ENCODE data around the gene ALDH1A2.

The ALDH1A2 gene

GRCh38 chr15:57972864-57973263 lies 92.6 kb downstream of the ALDH1A2 start:
- Histone ChIP-seq H3K4me2 (ENCODE audit: low read length, poor library complexity, severe bottlenecking) (no peak overlapping the region), H4K91ac (ENCODE audit: low read length) (no peak overlapping the region), H3K9me3 (ENCODE audit: control insufficient read depth, low read length) (no peaks in the 10 kb centered on the region), H2AFZ (ENCODE audit: low read depth, low read length) (no peak overlapping the region), H2BK15ac (ENCODE audit: low read depth, poor library complexity, severe bottlenecking) (no peak overlapping the region), H3K9ac (ENCODE audit: low read length) (no peak overlapping the region), H2BK5ac (ENCODE audit: low read depth, low read length, poor library complexity, severe bottlenecking) (no peak overlapping the region), H3K14ac (ENCODE audit: low read length in 2 of 2) (no peak overlapping the region), H3K4me3 (ENCODE audit: insufficient read depth in 1 of 2, low read depth in 1 of 2, low read length in 2 of 2) (no peak overlapping the region), H3K4ac (ENCODE audit: low read depth in 1 of 2, low read length in 2 of 2) (no peak overlapping the region), H2BK120ac (ENCODE audit: low read depth, low read length) (no peak overlapping the region), H3K27me3 (ENCODE audit: control insufficient read depth in 1 of 2, insufficient read depth in 1 of 2, low read length in 2 of 2) (peaks cover 0 to 4% of the 10 kb centered on the region in 2 experiments), H4K8ac (ENCODE audit: low read length) (no peak overlapping the region), H2BK12ac (ENCODE audit: low read length in 2 of 2) (no peak overlapping the region), H3K18ac (ENCODE audit: low read depth in 1 of 2, low read length in 2 of 2) (no peak overlapping the region), H3K27ac (ENCODE audit: low read length, poor library complexity, severe bottlenecking) (no peak overlapping the region), H2AK5ac (ENCODE audit: low read length, severe bottlenecking) (no peak overlapping the region), H3K23ac (ENCODE audit: low read length in 2 of 2) (no peak overlapping the region), H3K79me1 (replicated peaks; ENCODE audit: low read length, poor library complexity, severe bottlenecking) (no peaks in the 10 kb centered on the region), H3K36me3 (ENCODE audit: control insufficient read depth in 1 of 2, insufficient read depth in 2 of 2, low read depth in 1 of 2, low read length in 2 of 2) (no peaks in the 10 kb centered on the region), H3K4me1 (ENCODE audit: control insufficient read depth, insufficient read depth, low read depth, low read length) (no peaks in the 10 kb centered on the region)
- no CpG with 5 or more reads among the region's 2 CpGs for WGBS
- DNase-seq, result no peak

- DNase-seq, result no peak
- Histone ChIP-seq H4K8ac (ENCODE audit: low read length) (no peak overlapping the region), H3K4me2 (ENCODE audit: low read length, poor library complexity, severe bottlenecking) (no peak overlapping the region), H2BK15ac (ENCODE audit: low read depth, poor library complexity, severe bottlenecking) (no peak overlapping the region), H3K4ac (ENCODE audit: low read depth in 1 of 2, low read length in 2 of 2) (no peak overlapping the region), H3K9ac (ENCODE audit: low read length) (no peak overlapping the region), H3K27ac (ENCODE audit: low read length, poor library complexity, severe bottlenecking) (no peak overlapping the region), H2BK12ac (ENCODE audit: low read length in 2 of 2) (no peak overlapping the region), H3K79me1 (replicated peaks; ENCODE audit: low read length, poor library complexity, severe bottlenecking) (no peaks in the 10 kb centered on the region), H4K91ac (ENCODE audit: low read length) (no peak overlapping the region), H3K4me3 (ENCODE audit: insufficient read depth in 1 of 2, low read depth in 1 of 2, low read length in 2 of 2) (no peak overlapping the region), H2AFZ (ENCODE audit: low read depth, low read length) (no peak overlapping the region), H3K23ac (ENCODE audit: low read length in 2 of 2) (no peak overlapping the region), H3K27me3 (ENCODE audit: control insufficient read depth in 1 of 2, insufficient read depth in 1 of 2, low read length in 2 of 2) (peaks cover 4 to 10% of the 10 kb centered on the region in 2 experiments), H3K18ac (ENCODE audit: low read depth in 1 of 2, low read length in 2 of 2) (no peak overlapping the region), H2BK5ac (ENCODE audit: low read depth, low read length, poor library complexity, severe bottlenecking) (no peak overlapping the region), H3K36me3 (ENCODE audit: control insufficient read depth in 1 of 2, insufficient read depth in 2 of 2, low read depth in 1 of 2, low read length in 2 of 2) (no peaks in the 10 kb centered on the region), H2BK120ac (ENCODE audit: low read depth, low read length) (no peak overlapping the region), H3K9me3 (ENCODE audit: control insufficient read depth, low read length) (no peaks in the 10 kb centered on the region), H3K4me1 (ENCODE audit: control insufficient read depth, insufficient read depth, low read depth, low read length) (no peaks in the 10 kb centered on the region), H3K14ac (ENCODE audit: low read length in 2 of 2) (no peak overlapping the region), H2AK5ac (ENCODE audit: low read length, severe bottlenecking) (no peak overlapping the region)
These were observed 95.5 kb downstream of the ALDH1A2 start for GRCh38 chr15:57969996-57970395.

- H2BK12ac ChIP-seq (ENCODE audit: low read length in 2 of 2), result no peak overlapping the region
- no peak overlapping the region for H3K4ac ChIP-seq (ENCODE audit: low read depth in 1 of 2, low read length in 2 of 2)
- WGBS, result 80% methylated on average over 5 of the region's 5 CpGs
- no peaks in the 10 kb centered on the region for H3K79me1 ChIP-seq (replicated peaks; ENCODE audit: low read length, poor library complexity, severe bottlenecking)
- no peak overlapping the region for H4K8ac ChIP-seq (ENCODE audit: low read length)
- no peaks in the 10 kb centered on the region for H3K9me3 ChIP-seq (ENCODE audit: control insufficient read depth, low read length)
- H3K18ac ChIP-seq (ENCODE audit: low read depth in 1 of 2, low read length in 2 of 2), result no peak overlapping the region
- no peak overlapping the region for H3K14ac ChIP-seq (ENCODE audit: low read length in 2 of 2)
- H3K23ac ChIP-seq (ENCODE audit: low read length in 2 of 2), result no peak overlapping the region
- H2AFZ ChIP-seq (ENCODE audit: low read depth, low read length), result no peak overlapping the region
- H2BK5ac ChIP-seq (ENCODE audit: low read depth, low read length, poor library complexity, severe bottlenecking), result no peak overlapping the region
- H2BK120ac ChIP-seq (ENCODE audit: low read depth, low read length), result no peak overlapping the region
- no peak for DNase-seq
- no peak overlapping the region for H3K9ac ChIP-seq (ENCODE audit: low read length)
- H3K27ac ChIP-seq (ENCODE audit: low read length, poor library complexity, severe bottlenecking), result no peak overlapping the region
- no peak overlapping the region for H2BK15ac ChIP-seq (ENCODE audit: low read depth, poor library complexity, severe bottlenecking)
- H3K4me1 ChIP-seq (ENCODE audit: control insufficient read depth, insufficient read depth, low read depth, low read length), result no peaks in the 10 kb centered on the region
- H3K4me2 ChIP-seq (ENCODE audit: low read length, poor library complexity, severe bottlenecking), result no peak overlapping the region
- no peaks in the 10 kb centered on the region for H3K36me3 ChIP-seq (ENCODE audit: control insufficient read depth in 1 of 2, insufficient read depth in 2 of 2, low read depth in 1 of 2, low read length in 2 of 2)
- peaks cover 7 to 10% of the 10 kb centered on the region in 2 experiments for H3K27me3 ChIP-seq (ENCODE audit: control insufficient read depth in 1 of 2, insufficient read depth in 1 of 2, low read length in 2 of 2)
- no peak overlapping the region for H4K91ac ChIP-seq (ENCODE audit: low read length)
- H2AK5ac ChIP-seq (ENCODE audit: low read length, severe bottlenecking), result no peak overlapping the region
- no peak overlapping the region for H3K4me3 ChIP-seq (ENCODE audit: insufficient read depth in 1 of 2, low read depth in 1 of 2, low read length in 2 of 2)
These were observed 96.2 kb downstream of the ALDH1A2 start for GRCh38 chr15:57969355-57969754.

- H4K91ac ChIP-seq (ENCODE audit: low read length), result no peak overlapping the region
- no peaks in the 10 kb centered on the region for H3K36me3 ChIP-seq (ENCODE audit: control insufficient read depth in 1 of 2, insufficient read depth in 2 of 2, low read depth in 1 of 2, low read length in 2 of 2)
- H3K4me3 ChIP-seq (ENCODE audit: insufficient read depth in 1 of 2, low read depth in 1 of 2, low read length in 2 of 2), result no peak overlapping the region
- H3K27me3 ChIP-seq (ENCODE audit: control insufficient read depth in 1 of 2, insufficient read depth in 1 of 2, low read length in 2 of 2), result peaks cover 13 to 22% of the 10 kb centered on the region in 2 experiments
- no peak overlapping the region for H2BK12ac ChIP-seq (ENCODE audit: low read length in 2 of 2)
- no peak overlapping the region for H2BK15ac ChIP-seq (ENCODE audit: low read depth, poor library complexity, severe bottlenecking)
- H3K18ac ChIP-seq (ENCODE audit: low read depth in 1 of 2, low read length in 2 of 2), result no peak overlapping the region
- no peak overlapping the region for H3K4ac ChIP-seq (ENCODE audit: low read depth in 1 of 2, low read length in 2 of 2)
- no peak overlapping the region for H2BK5ac ChIP-seq (ENCODE audit: low read depth, low read length, poor library complexity, severe bottlenecking)
- H3K79me1 ChIP-seq (replicated peaks; ENCODE audit: low read length, poor library complexity, severe bottlenecking), result no peaks in the 10 kb centered on the region
- H3K4me1 ChIP-seq (ENCODE audit: control insufficient read depth, insufficient read depth, low read depth, low read length), result no peaks in the 10 kb centered on the region
- no peaks in the 10 kb centered on the region for H3K9me3 ChIP-seq (ENCODE audit: control insufficient read depth, low read length)
- no peak overlapping the region for H3K23ac ChIP-seq (ENCODE audit: low read length in 2 of 2)
- no peak overlapping the region for H2AK5ac ChIP-seq (ENCODE audit: low read length, severe bottlenecking)
- no peak overlapping the region for H2BK120ac ChIP-seq (ENCODE audit: low read depth, low read length)
- no peak overlapping the region for H3K14ac ChIP-seq (ENCODE audit: low read length in 2 of 2)
- no peak overlapping the region for H3K4me2 ChIP-seq (ENCODE audit: low read length, poor library complexity, severe bottlenecking)
- no peak for DNase-seq
- 91% methylated on average over 3 of the region's 4 CpGs for whole genome bisulfite sequencing
- no peak overlapping the region for H4K8ac ChIP-seq (ENCODE audit: low read length)
- H3K27ac ChIP-seq (ENCODE audit: low read length, poor library complexity, severe bottlenecking), result no peak overlapping the region
- no peak overlapping the region for H3K9ac ChIP-seq (ENCODE audit: low read length)
- no peak overlapping the region for H2AFZ ChIP-seq (ENCODE audit: low read depth, low read length)
These were observed 102.6 kb downstream of the ALDH1A2 start for GRCh38 chr15:57962887-57963286.

Data from mesenchymal stem cell (in vitro differentiated cells and primary cell).